Measurements from ENCODE around the gene RELA. TPM values are rescaled to one million over a fixed set of nuclear protein-coding genes. Genes with fewer than 3 reads are reported as not detected.

The RELA gene
- total and polyA plus RNA-seq, 10 of the 15 experiments (the other 5 are each of a cell fraction or from before 2014, with no cell fraction given) = 5.1 to 56.4 (median 34.2) TPM

GRCh38 chr11:65612691-65613090, 50.0 kb downstream of the RELA start:
- intact Hi-C loops (cut with micrococcal nuclease; ENCODE audit: unreplicated experiment) = loop anchor here (5.0 kb wide), 1 partner anchor 735 kb away; the partner anchor contains the start of gene EHD1
- CTCF ChIA-PET = interaction anchor here (1.0 to 3.8 kb wide), 5 partner anchors 18 to 197 kb away, joined by 3 to 35 read pairs (median 10); no protein-coding TSS in a partner anchor
- TF ChIP-seq SUPT20H (IDR thresholded peaks at IDR 0.05; ENCODE audit: borderline replicate concordance, control insufficient read depth, low read depth, low read length) (no peak), HDAC2 (IDR thresholded peaks at IDR 0.05) (no peak), SMC3 (IDR thresholded peaks at IDR 0.05; ENCODE audit: borderline replicate concordance, low read length) (no peak), BRCA1 (IDR thresholded peaks at IDR 0.05; ENCODE audit: low read depth, low read length) (no peak), PAX8 (IDR thresholded peaks at IDR 0.05) (no peak), NFYB (IDR thresholded peaks at IDR 0.05; ENCODE audit: insufficient read depth, low read depth, low read length) (no peak), MEF2A (IDR thresholded peaks at IDR 0.05; ENCODE audit: insufficient read depth, low read depth, low read length) (no peak), RAD21 (IDR thresholded peaks at IDR 0.05; ENCODE audit: insufficient read depth, low read depth, low read length) (no peak), SPI1 (IDR thresholded peaks at IDR 0.05; ENCODE audit: borderline replicate concordance, insufficient read depth, low read depth, low read length) (no peak), EED (IDR thresholded peaks at IDR 0.05; ENCODE audit: low read depth) (no peak), EZH2 (IDR thresholded peaks at IDR 0.05; ENCODE audit: borderline replicate concordance, control insufficient read depth, low read depth, low read length) (no peak), ZNF622 (IDR thresholded peaks at IDR 0.05) (no peak), GABPA (IDR thresholded peaks at IDR 0.05; ENCODE audit: low read depth) (no peak), ZNF687 (IDR thresholded peaks at IDR 0.05) (no peak)
- TF ChIP-seq, protein P1, sequence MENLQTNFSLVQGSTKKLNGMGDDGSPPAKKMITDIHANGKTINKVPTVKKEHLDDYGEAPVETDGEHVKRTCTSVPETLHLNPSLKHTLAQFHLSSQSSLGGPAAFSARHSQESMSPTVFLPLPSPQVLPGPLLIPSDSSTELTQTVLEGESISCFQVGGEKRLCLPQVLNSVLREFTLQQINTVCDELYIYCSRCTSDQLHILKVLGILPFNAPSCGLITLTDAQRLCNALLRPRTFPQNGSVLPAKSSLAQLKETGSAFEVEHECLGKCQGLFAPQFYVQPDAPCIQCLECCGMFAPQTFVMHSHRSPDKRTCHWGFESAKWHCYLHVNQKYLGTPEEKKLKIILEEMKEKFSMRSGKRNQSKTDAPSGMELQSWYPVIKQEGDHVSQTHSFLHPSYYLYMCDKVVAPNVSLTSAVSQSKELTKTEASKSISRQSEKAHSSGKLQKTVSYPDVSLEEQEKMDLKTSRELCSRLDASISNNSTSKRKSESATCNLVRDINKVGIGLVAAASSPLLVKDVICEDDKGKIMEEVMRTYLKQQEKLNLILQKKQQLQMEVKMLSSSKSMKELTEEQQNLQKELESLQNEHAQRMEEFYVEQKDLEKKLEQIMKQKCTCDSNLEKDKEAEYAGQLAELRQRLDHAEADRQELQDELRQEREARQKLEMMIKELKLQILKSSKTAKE (IDR thresholded peaks at IDR 0.05; ENCODE audit: low read depth, poor library complexity, severe bottlenecking) = no peak

More at GRCh38 chr11:65612691-65613090, 50.0 kb downstream of the RELA start:
- Histone ChIP-seq H3K4me1 (ENCODE audit: control insufficient read depth, insufficient read depth, low read length) (peaks cover 24% of the 10 kb centered on the region), H3K4me3 (peak overlapping the region; percentile 99), H3K9ac (ENCODE audit: control insufficient read depth, insufficient read depth, low read length) (peak overlapping the region; percentile 85), H3K27me3 (replicated peaks in 1 of 2; ENCODE audit: control insufficient read depth in 2 of 2, insufficient read depth in 2 of 2, low read length in 1 of 2) (no peaks in the 10 kb centered on the region), H4K20me1 (ENCODE audit: control insufficient read depth, insufficient read depth) (no peaks in the 10 kb centered on the region; the same call in 1 of the 2 replicates), H3K9me3 (replicated peaks; ENCODE audit: control insufficient read depth, insufficient read depth, low read length) (no peaks in the 10 kb centered on the region), H3K79me2 (ENCODE audit: control insufficient read depth, insufficient read depth, low read length) (peaks cover 68% of the 10 kb centered on the region), H3K27ac (ENCODE audit: control insufficient read depth, insufficient read depth) (peak overlapping the region; percentile 37; the same call in 1 of the 2 replicates), H2AFZ (ENCODE audit: control insufficient read depth, low read depth, low read length) (no peak overlapping the region), H3K36me3 (ENCODE audit: control insufficient read depth in 2 of 2, insufficient read depth in 2 of 2, low read length in 1 of 2) (peaks cover 6 to 17% of the 10 kb centered on the region in 2 experiments; a peak in 3 of 4 replicates), H3K4me2 (ENCODE audit: control insufficient read depth, insufficient read depth) (peak overlapping the region; percentile 93)
- FAIRE-seq (no peak), DNase-seq (ENCODE audit: low read depth, low spot score) (no peak), ATAC-seq (no peak)
- no TSS peak for BruUV-seq (replicated peaks)
- in situ Hi-C loops (cut with MboI) = no loop called here
- WGBS (ENCODE audit: insufficient coverage, insufficient replicate concordance, low lambda C conversion rate, missing lambda C conversion rate) = 47% methylated on average over 7 of the region's 7 CpGs
- POLR2A ChIA-PET = interaction anchor here (0.6 to 5.0 kb wide), 11 partner anchors 8 to 276 kb away, joined by 3 to 34 read pairs (median 4); partner anchors contain the start of genes EHBP1L1, RELA and ZNRD2
- RAD21 ChIA-PET (ENCODE audit: unreplicated experiment) = interaction anchor here (1.0 to 4.0 kb wide), 8 partner anchors 19 to 72 kb away, joined by 3 to 36 read pairs (median 5); partner anchors contain the start of genes FAM89B, RELA, SIPA1 and ZNRD2
- SMC1A ChIA-PET (ENCODE audit: uncharacterized antibody, unreplicated experiment) = interaction anchor here (0.9 to 3.0 kb wide), 4 partner anchors 25 to 193 kb away, joined by 3 to 21 read pairs (median 3); no protein-coding TSS in a partner anchor
